Measurements from ENCODE around the gene ZIC4. TPM values are rescaled to one million over a fixed set of nuclear protein-coding genes. Genes with fewer than 3 reads are reported as not detected.

The ZIC4 gene
- total RNA-seq, 1 donor from 2014 or later: 40.2 TPM

GRCh38 chr3:147403511-147403910 is 2.8 kb downstream of the ZIC4 start:
- no peak overlapping the region for H3K27ac Mint-ChIP-seq
- peak overlapping the region; percentile 88 for H3K4me3 Mint-ChIP-seq
- H3K27me3 Mint-ChIP-seq: peaks cover 100% of the 10 kb centered on the region
- no peaks in the 10 kb centered on the region for H3K9me3 Mint-ChIP-seq
- DNase-seq (ENCODE audit: extremely low spot score, unreplicated experiment): no peak
- peaks cover 11% of the 10 kb centered on the region for H3K36me3 Mint-ChIP-seq
- peaks cover 36% of the 10 kb centered on the region for H3K4me1 Mint-ChIP-seq (ENCODE audit: unreplicated experiment)
- no peak for TF ChIP-seq CTCF (conservative IDR thresholded peaks at IDR 0.05)

GRCh38 chr3:147402159-147402558 is 4.2 kb downstream of the ZIC4 start:
- peaks cover 33% of the 10 kb centered on the region for H3K4me1 Mint-ChIP-seq (ENCODE audit: unreplicated experiment)
- no peak for DNase-seq (ENCODE audit: extremely low spot score, unreplicated experiment)
- H3K36me3 Mint-ChIP-seq: peaks cover 11% of the 10 kb centered on the region
- no peak overlapping the region for H3K4me3 Mint-ChIP-seq
- H3K27ac Mint-ChIP-seq: no peak overlapping the region
- no peaks in the 10 kb centered on the region for H3K9me3 Mint-ChIP-seq
- H3K27me3 Mint-ChIP-seq: peaks cover 100% of the 10 kb centered on the region
- no peak for TF ChIP-seq CTCF (conservative IDR thresholded peaks at IDR 0.05)

- Mint-ChIP-seq H3K9me3 (no peaks in the 10 kb centered on the region), H3K27me3 (peaks cover 100% of the 10 kb centered on the region), H3K4me1 (ENCODE audit: unreplicated experiment) (peaks cover 32% of the 10 kb centered on the region), H3K27ac (no peak overlapping the region), H3K36me3 (peaks cover 15% of the 10 kb centered on the region), H3K4me3 (no peak overlapping the region)
- no peak for TF ChIP-seq CTCF (conservative IDR thresholded peaks at IDR 0.05)
- DNase-seq (ENCODE audit: extremely low spot score, unreplicated experiment): no peak
Observed at GRCh38 chr3:147401421-147401820, 4.9 kb downstream of the ZIC4 start.

GRCh38 chr3:147400999-147401398 is 5.3 kb downstream of the ZIC4 start:
- peaks cover 15% of the 10 kb centered on the region for H3K36me3 Mint-ChIP-seq
- peaks cover 97% of the 10 kb centered on the region for H3K27me3 Mint-ChIP-seq
- no peak overlapping the region for H3K4me3 Mint-ChIP-seq
- TF ChIP-seq CTCF (conservative IDR thresholded peaks at IDR 0.05): no peak
- H3K4me1 Mint-ChIP-seq (ENCODE audit: unreplicated experiment): peaks cover 31% of the 10 kb centered on the region
- no peaks in the 10 kb centered on the region for H3K9me3 Mint-ChIP-seq
- DNase-seq (ENCODE audit: extremely low spot score, unreplicated experiment): no peak
- no peak overlapping the region for H3K27ac Mint-ChIP-seq

- no peaks in the 10 kb centered on the region for H3K9me3 Mint-ChIP-seq
Observed at GRCh38 chr3:147400111-147400510, 6.2 kb downstream of the ZIC4 start.

More at GRCh38 chr3:147400111-147400510, 6.2 kb downstream of the ZIC4 start:
- TF ChIP-seq CTCF (conservative IDR thresholded peaks at IDR 0.05): no peak
- no peak overlapping the region for H3K27ac Mint-ChIP-seq
- H3K27me3 Mint-ChIP-seq: peaks cover 97% of the 10 kb centered on the region
- no peak overlapping the region for H3K4me3 Mint-ChIP-seq
- H3K4me1 Mint-ChIP-seq (ENCODE audit: unreplicated experiment): peaks cover 30% of the 10 kb centered on the region
- DNase-seq (ENCODE audit: extremely low spot score, unreplicated experiment): no peak
- H3K36me3 Mint-ChIP-seq: peaks cover 17% of the 10 kb centered on the region
